D341Med (cell line): ENCODE results near the gene TMPRSS11D.
A peak's percentile ranks its signal among the peaks of the same experiment; 100 is the strongest.

Experiments used
- DNase-seq: peaks from one replicate; pipeline ENCODE4 v3.0.0; 2012; ENCODE audit warnings: low spot score

Gene TMPRSS11D

GRCh38 chr4:67885762-67886161 is 2.0 kb upstream of the TMPRSS11D start:
- DNase-seq, result no peak

DNA sequence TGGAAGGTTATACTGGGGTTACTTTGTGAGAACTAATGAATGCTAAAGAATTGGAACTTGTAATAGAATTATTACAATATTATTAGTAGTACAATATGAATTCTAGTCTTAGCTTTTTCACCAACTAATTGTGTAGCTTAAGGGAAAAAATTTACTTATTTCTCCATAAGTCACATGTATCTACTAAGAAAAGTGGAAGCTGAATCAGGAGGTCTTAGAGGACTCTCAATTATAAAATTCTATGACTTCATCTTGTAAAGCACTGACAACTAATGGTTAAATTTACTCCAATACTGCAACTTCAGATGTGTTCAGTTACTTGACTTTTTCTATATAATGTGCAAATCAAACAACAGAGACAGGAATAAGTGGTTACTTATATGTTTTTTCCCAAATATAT is 899 bp upstream of the TMPRSS11D start:
- no peak for DNase-seq

DNA sequence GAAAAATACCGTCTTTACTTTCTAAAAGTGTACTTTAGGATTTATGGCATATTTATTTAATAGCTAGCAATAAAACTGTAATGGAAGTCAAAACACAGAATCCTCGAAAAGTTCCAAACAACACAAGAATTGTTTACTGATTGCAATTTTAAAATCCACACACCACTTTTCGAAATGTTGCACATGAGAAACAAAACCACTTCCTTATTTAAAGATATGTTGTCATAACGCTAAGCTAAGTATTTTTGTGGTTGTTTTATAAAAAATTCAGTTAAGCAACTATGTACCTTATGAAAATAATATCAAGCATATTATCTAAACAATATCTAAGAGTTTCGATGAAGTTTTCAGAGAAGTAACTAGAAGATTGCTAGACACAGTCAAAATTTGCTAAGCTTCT is 344 bp downstream of the TMPRSS11D start:
- no peak for DNase-seq

DNA sequence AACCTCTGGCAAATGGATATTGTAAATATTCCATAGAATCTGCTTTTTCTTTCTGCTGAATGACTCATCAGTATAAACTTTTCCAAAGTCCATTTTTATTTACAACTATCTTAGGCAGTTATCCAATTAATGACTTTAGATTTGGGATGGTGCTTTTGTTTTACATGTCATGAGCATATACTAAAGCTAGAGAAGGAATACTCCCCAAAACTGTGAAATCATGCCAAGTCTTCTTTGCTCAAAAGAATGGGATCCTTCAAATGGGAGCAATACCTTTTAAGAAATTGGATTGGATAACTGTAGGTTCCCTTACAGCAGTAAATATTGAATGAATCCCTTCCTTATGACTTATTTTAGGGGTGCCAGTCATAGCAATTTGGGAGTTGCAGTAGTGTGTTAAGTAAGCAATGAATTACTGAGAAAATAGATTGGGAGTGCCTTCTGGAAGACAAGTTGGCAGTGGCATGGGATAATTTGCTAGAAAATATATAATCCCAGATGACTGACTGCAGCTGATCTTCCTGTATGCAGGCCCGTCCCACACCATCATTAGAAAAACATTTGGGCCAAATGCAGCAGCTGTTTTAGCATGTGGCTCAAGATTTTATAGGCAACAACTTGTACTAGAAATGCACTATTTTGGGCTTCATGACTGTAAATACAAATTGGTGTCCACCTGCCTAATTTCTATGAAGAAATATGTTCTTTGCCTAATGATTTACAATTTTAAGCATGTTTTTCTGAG is 2.8 kb downstream of the TMPRSS11D start:
- DNase-seq, result no peak

GRCh38 chr4:67879486-67879885 is 4.3 kb downstream of the TMPRSS11D start:
- no peak for DNase-seq

DNA sequence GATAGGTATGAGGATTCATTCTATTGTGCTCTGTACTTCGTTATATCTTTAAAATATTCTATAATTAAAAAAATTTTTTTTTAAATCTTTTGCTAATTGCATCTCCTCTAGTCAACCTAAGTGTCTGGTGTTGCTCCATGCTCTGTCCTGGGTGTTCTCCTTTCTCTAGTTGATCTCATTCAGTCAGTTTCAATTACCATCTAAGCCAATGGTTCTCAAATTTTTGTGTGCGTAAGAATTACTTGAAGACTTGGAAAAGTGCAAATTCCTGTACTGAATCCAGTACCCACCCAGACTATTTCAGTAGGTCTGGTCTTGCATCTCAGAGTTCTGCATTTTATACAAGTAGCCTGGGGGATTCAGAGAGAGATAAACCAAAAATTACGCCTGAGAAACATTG is 6.7 kb downstream of the TMPRSS11D start:
- DNase-seq, result no peak

DNA sequence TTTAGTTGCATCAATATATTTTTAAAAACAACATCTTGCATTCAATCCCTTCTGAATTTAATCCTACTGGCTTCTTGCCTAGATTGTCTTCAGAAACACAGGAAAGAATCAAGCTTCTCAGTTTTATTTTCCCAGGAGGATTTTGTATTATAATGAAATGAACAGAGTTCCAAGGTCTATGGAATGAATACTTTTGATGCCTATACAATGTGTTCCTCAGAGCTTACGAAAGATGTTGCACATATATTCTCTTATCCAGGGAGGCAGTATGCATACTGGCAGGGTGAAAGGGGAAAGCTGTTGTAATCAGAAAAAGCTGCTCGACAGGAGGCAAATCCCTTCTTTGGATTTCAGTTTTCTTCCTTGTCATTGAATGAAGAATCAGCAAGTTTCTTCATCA is 8.8 kb downstream of the TMPRSS11D start:
- DNase-seq, result no peak

- DNase-seq, result no peak
Measured at GRCh38 chr4:67873116-67873515, 10.7 kb downstream of the TMPRSS11D start.

DNA sequence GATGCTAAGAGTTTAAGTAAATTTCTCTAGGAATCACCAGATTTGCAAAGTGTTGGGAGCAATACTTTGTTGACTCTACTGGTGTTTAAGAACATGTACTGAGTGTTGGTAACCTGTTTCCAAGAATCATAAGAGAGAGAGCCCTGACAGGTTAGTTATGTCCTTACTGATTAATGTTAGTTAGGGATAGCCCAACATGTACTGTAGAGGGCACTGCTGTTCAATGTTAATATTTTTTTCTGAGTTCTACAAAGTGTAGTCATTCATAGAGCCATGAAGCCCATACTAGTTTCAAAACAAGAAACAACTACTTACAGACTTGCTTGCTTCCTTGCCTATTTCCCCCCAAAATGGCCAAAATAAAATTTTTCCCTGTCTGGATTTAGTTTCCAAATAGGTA is 11.9 kb downstream of the TMPRSS11D start:
- DNase-seq, result peak; percentile 41

- no peak for DNase-seq
Measured at GRCh38 chr4:67869580-67870190, 14.1 kb downstream of the TMPRSS11D start.

DNA sequence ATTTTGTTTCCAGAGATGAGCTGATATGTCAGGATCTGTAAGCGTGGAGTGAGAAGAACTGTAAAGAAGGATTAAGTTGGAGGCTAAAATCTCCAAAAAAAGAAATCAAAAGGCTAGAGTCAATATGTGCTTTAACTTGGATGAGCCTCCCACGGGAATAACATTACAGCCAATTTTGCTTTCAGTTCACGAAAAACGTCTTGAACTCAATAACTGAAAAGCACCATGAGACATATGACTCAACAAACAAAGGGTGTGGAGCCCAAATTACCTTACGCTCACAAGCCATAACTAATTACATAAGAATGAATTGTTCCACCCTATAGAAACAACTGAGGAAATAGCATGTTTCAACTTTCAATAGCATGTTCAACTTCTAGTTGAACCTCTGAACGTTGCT is 22.3 kb downstream of the TMPRSS11D start:
- DNase-seq, result no peak

GRCh38 chr4:67853336-67853735 is 30.5 kb downstream of the TMPRSS11D start:
- no peak for DNase-seq

DNA sequence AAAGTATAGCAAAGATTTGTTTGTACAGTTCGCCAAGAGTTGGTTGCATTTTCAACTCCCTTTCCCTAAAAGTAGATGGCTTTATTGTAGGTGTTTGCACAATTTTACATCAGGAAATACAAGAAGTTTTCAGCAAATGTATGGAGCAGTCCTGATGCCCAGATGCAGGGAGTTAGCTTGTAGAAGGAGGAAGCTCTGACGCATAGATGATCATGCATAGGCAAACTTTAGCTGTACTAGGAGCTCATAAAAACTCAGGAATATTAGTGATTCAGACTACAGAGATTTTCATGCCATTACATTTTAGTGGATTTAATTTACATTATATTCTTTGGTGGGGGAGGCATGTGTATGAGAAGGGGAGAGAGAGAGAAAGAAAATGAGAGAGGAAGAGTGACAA is 62.9 kb downstream of the TMPRSS11D start:
- DNase-seq, result no peak

GRCh38 chr4:67810011-67810410 is 73.8 kb downstream of the TMPRSS11D start:
- DNase-seq, result no peak

DNA sequence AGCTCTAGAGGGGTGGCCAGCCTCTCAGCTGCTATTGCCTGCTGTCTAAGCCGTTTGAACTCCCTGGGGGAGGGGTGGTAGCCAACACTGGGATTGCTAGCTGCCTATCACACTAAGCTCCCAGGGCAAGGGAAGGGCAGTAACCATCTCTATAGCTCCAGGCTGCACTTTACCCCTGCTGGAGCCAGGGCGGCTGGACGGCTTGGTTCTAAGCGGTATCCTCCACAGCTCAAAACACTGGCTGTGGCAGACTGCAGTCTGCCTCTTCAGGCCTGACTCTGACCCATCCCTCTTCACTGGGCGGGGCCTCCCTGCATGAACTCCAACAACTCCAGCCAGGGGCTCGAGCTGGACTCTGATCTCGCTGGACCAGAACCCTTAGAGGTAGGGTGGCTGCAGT is 74.3 kb downstream of the TMPRSS11D start:
- DNase-seq, result peak; percentile 21

- no peak for DNase-seq
Measured at GRCh38 chr4:67796810-67797209, 87.0 kb downstream of the TMPRSS11D start.

GRCh38 chr4:67790721-67791120 is 93.1 kb downstream of the TMPRSS11D start:
- no peak for DNase-seq

DNA sequence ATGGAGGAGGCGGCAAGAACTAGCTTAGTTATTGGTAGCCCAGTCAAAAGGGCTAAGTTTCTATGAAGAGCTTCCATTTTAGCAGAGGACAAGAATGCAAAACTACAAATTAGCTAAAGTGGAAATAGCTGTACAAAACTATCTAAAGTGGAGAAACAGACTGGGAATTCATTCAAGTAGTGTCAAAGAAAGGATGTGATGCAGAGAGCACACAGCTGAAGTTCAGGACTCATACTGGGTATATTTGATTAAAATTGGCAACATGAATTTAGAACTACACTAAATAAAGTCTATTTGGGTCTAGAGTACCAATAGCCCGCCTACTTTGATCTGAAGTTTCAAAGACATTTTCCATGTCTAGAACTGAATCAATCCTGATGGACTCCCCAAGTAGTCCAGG is 96.5 kb downstream of the TMPRSS11D start:
- DNase-seq, result no peak

DNA sequence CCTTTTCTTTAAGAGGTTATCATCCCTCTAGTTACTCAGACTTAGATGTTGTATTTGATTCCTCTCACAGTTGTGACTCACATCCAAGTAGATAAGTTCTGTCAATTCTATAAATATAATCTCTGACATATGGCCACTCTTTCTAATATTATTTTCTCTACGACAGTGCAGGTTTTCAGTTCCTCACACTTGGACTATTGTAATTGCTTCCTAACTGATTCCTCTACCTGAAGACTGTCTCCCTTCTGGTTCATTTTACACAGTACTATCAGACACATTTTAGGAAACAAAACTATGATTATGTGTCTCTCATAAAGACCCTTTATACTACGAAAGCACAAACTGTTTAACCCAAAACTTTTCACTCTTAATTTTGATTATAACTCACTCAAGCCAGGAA is 98.3 kb downstream of the TMPRSS11D start:
- DNase-seq, result no peak

DNA sequence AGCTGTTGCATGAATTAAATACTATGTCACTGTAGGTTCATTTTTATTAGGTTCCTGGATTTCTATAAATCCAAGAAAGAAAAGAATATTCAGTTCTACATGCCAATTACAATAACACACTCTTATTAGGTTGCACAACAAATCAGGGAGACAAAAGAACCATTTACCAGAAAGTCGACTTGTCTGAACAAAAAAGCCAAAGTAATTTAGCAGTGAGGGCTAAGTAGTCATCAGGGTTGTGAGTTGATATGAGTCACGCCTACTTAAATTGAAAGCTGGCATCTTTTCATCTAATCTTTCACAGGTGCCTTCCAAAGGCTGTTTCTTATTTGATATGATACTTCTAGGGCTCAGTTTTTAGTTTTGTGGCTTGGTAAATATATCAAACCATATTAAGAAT is 104.2 kb downstream of the TMPRSS11D start:
- DNase-seq, result no peak

- peak; percentile 37 for DNase-seq
Measured at GRCh38 chr4:67776746-67777145, 107.1 kb downstream of the TMPRSS11D start.
